ENCODE measurements around the gene ZNF57.

DNA sequence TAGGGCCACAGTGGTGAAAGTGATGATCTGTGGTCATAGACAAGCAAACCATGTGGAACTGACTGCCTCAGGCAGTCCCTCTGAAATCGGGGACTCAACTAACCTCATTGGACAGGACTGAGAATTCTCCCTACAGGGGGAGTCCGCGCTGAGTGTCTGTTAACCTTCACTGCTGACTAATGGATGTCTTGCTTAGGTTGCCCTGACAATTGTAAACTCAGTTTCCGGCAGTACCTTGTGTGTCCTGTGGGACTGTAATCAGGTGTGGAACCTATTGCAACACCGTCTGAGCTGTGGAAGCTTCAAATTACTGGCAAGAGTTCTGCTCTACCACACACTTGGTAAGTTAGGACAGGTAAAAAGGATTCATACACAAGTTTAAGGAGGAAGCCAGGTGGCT is 22.3 kb downstream of the ZNF57 start:
- TF ChIP-seq GATA2 (IDR thresholded peaks at IDR 0.05; ENCODE audit: low read depth, low read length) (no peak), GATA3 (IDR thresholded peaks at IDR 0.05; ENCODE audit: low read depth, low read length) (no peak)
